Measurements from ENCODE around the gene PALLD.

Gene PALLD

DNA sequence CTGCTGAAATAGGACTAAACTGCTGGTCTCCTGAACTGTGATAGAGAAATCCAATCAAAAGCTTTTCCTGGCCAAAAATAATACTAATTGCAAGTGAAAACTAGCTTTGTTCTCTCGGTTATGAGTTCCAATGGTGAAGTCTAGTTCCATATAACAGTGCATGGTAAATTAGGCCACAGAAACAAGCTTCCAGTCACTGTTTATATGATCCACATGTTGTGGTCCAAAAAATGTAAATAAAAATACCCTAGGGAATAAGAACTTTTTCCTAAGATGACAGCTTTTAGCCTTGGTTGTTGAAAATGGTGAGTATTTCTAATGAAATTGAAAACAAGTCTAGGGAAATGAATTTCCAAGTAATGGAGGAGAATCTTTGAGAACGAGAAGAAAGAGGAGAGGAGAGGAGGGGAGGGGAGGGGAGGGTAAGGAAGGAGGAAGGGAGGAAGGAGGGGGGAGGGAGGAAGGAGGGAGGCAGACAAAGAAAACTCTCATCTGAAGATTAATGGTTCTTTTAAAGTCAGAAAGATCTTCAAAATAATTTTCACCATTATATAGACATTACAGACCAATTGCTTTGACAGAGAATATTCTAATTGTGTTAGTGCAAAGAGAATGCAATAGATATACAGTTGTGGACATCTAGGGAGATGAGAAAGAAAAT is 26.1 kb downstream of the PALLD start:
- Mint-ChIP-seq H3K9me3 (no peaks in the 10 kb centered on the region), H3K36me3 (ENCODE audit: low read depth) (no peaks in the 10 kb centered on the region), H3K4me1 (peaks cover 42% of the 10 kb centered on the region), H3K4me3 (no peak overlapping the region), H3K27ac (peak overlapping the region in 1 of 3 experiments; percentile 19), H3K27me3 (ENCODE audit: low read depth) (no peaks in the 10 kb centered on the region)
- TF ChIP-seq, protein P1, sequence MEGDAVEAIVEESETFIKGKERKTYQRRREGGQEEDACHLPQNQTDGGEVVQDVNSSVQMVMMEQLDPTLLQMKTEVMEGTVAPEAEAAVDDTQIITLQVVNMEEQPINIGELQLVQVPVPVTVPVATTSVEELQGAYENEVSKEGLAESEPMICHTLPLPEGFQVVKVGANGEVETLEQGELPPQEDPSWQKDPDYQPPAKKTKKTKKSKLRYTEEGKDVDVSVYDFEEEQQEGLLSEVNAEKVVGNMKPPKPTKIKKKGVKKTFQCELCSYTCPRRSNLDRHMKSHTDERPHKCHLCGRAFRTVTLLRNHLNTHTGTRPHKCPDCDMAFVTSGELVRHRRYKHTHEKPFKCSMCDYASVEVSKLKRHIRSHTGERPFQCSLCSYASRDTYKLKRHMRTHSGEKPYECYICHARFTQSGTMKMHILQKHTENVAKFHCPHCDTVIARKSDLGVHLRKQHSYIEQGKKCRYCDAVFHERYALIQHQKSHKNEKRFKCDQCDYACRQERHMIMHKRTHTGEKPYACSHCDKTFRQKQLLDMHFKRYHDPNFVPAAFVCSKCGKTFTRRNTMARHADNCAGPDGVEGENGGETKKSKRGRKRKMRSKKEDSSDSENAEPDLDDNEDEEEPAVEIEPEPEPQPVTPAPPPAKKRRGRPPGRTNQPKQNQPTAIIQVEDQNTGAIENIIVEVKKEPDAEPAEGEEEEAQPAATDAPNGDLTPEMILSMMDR (IDR thresholded peaks at IDR 0.05; ENCODE audit: unreplicated experiment in 3 of 3): no peak

DNA sequence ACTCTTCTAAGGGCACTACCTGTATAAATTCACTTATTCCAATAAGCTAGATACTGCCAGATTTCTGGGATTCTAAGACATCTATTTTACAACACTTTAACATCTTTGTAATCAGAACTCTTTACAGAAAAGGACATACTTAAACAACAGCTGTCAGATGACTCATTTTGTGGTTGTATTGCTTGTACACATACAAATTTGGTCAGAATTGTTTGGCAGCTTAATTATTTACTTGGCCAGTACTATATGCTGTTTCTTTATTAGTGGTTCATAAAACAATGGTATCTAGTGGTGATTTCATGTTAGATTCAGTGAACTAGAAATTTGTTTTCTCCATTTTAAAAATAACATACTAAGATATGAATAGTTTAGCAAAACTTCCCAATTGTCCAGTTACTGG is 27.2 kb downstream of the PALLD start:
- TF ChIP-seq, protein P1 (IDR thresholded peaks at IDR 0.05; ENCODE audit: unreplicated experiment in 3 of 3): no peak
- H3K4me3 Mint-ChIP-seq: no peak overlapping the region
- H3K27ac Mint-ChIP-seq: no peak overlapping the region
- H3K4me1 Mint-ChIP-seq: peaks cover 35% of the 10 kb centered on the region
- H3K36me3 Mint-ChIP-seq (ENCODE audit: low read depth): no peaks in the 10 kb centered on the region
- no peaks in the 10 kb centered on the region for H3K9me3 Mint-ChIP-seq
- no peaks in the 10 kb centered on the region for H3K27me3 Mint-ChIP-seq (ENCODE audit: low read depth)

DNA sequence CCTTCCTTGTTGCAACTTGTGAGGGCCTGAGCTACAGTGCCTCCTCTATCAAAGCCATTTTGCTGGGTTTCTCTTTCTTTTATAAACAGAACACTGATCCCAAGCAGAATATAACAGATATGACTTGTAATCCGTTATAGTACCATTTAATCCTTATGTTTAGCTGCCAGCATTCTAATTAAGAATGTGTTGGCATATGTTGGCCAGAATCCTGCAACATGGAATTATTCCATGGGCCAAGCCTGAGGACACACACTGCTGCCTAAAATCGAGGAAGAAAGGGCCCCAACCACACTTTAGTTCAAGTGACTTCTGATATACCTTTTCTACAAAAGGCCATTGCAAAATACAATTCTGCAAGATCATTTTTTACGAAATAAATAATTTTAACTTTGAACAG is 28.0 kb downstream of the PALLD start:
- no peaks in the 10 kb centered on the region for H3K9me3 Mint-ChIP-seq
- no peaks in the 10 kb centered on the region for H3K27me3 Mint-ChIP-seq (ENCODE audit: low read depth)

DNA sequence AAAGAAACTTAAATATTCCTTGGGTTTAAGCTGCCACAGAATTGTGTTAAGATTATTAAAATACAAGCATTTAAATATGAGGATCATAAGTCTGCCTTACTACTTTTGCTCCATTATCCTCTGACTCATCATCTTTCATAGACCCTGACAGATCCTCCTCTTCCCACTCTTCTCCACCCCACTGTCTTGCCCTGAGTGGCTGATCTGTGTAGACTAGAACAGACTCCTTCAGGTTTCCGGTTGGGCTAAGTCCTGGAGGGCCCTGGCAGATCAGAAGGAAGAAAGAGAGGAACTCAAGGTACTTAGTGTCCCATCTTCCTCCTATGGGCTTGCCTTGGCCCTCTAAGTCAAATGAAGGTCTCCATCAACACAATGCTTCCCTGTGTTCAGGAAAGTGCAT is 30.7 kb downstream of the PALLD start:
- no peaks in the 10 kb centered on the region for H3K9me3 Mint-ChIP-seq
- H3K4me3 Mint-ChIP-seq: no peak overlapping the region
- H3K36me3 Mint-ChIP-seq (ENCODE audit: low read depth): no peaks in the 10 kb centered on the region
- no peak overlapping the region for H3K27ac Mint-ChIP-seq
- H3K4me1 Mint-ChIP-seq: peaks cover 12% of the 10 kb centered on the region
- no peaks in the 10 kb centered on the region for H3K27me3 Mint-ChIP-seq (ENCODE audit: low read depth)
- TF ChIP-seq, protein P1 (IDR thresholded peaks at IDR 0.05; ENCODE audit: unreplicated experiment in 3 of 3): no peak

More for the DNA sequence above, 28.0 kb downstream of the PALLD start:
- Mint-ChIP-seq H3K4me1 (peaks cover 33% of the 10 kb centered on the region), H3K27ac (no peak overlapping the region), H3K36me3 (ENCODE audit: low read depth) (no peaks in the 10 kb centered on the region), H3K4me3 (no peak overlapping the region)
- TF ChIP-seq, protein P1 (IDR thresholded peaks at IDR 0.05; ENCODE audit: unreplicated experiment in 3 of 3): no peak

DNA sequence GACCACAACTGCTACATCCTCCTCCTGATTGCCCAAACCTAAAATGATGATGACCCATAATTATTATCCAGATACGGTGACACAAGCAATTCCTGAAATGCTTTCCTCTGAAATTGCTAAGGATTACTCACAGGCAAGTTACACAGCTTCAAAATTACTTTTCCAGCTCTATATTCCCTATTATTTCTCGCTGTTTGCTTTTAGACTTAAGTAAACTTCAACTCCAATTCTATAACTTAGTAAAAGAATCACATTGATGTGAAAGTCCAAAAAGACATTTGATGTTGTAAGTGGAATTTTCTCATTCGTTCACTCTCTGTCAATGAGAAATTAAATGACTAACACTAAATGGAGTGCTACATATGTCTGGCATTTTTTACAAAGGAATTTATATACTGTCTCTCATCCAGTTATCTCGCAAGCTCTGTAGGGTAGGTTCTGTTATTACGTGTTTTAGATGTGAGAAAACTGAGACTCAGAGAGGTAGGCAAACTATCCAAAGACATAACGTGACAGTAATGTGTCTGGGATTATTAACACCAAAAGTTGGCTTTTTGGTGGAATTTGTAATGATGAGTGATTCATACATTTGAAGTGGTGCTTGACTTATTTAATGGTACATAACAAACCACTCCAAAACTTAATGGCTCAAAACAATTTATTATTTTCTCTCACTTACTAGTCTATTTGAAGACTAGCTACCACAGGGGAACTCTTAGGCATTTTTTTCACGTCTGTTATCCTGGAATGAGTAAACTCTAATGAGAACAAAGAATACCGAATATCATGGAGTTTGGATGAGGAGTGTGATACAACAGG is 31.5 kb downstream of the PALLD start:
- H3K4me3 Mint-ChIP-seq: no peak overlapping the region
- no peaks in the 10 kb centered on the region for H3K27me3 Mint-ChIP-seq (ENCODE audit: low read depth)
- H3K9me3 Mint-ChIP-seq: no peaks in the 10 kb centered on the region
- H3K36me3 Mint-ChIP-seq (ENCODE audit: low read depth): no peaks in the 10 kb centered on the region
- TF ChIP-seq, protein P1 (IDR thresholded peaks at IDR 0.05; ENCODE audit: unreplicated experiment in 3 of 3): no peak
- H3K27ac Mint-ChIP-seq: no peak overlapping the region
- H3K4me1 Mint-ChIP-seq: peaks cover 8% of the 10 kb centered on the region

Measured in nephron (organoid).